NCI-H2196 (cell line): Measurements from ENCODE around the gene DLX2.
A peak's percentile ranks its signal among the peaks of the same experiment; 100 is the strongest.

Experiments used
- DNase-seq: peaks from one replicate; lab custom pipeline; 2025; ENCODE audit not compliant: unreplicated experiment; lab: John Stamatoyannopoulos, UW

Gene DLX2

DNA sequence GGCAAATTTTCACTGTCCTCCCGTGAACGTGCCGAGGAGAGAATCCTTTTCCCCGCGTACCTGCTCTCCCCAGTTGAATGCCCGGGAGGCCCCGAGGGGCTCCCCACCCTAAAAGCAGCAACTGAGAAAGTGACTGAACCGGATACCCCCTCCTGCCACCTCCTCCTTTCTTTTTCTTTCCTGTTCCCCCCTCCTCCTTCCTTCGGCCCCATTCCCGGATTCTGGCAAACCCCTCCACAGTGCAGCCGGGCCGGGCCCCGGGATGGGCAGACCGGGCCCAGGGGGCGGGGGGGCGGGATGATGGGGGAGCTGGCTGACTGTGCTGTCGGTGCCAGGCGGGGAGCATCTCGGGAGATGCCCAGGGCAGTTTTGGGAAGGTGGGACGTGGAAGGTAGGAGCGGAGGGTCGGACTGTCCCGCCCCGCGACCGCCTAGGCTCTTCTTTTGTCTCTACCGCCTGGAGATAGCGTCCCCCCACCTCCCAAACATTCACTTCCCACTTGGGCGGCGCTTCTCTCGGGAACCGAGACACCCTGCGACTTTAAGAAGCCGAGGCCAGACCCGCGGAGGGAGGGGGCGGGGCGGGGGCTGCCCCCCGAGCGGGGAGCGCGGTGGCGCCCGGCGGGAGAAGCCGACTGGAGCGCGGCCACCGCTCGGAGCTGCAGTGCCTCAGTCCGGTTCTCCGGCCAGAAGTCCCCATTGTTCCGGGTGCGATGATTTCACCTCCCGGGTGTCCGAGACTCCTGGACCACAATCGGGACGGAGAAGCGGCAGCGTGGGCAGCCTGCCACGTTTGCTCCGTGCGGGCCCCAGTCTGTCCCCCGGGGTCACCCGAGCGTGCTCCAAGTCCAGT is 8.2 kb downstream of the DLX2 start:
- peak; percentile 26 for DNase-seq

DNA sequence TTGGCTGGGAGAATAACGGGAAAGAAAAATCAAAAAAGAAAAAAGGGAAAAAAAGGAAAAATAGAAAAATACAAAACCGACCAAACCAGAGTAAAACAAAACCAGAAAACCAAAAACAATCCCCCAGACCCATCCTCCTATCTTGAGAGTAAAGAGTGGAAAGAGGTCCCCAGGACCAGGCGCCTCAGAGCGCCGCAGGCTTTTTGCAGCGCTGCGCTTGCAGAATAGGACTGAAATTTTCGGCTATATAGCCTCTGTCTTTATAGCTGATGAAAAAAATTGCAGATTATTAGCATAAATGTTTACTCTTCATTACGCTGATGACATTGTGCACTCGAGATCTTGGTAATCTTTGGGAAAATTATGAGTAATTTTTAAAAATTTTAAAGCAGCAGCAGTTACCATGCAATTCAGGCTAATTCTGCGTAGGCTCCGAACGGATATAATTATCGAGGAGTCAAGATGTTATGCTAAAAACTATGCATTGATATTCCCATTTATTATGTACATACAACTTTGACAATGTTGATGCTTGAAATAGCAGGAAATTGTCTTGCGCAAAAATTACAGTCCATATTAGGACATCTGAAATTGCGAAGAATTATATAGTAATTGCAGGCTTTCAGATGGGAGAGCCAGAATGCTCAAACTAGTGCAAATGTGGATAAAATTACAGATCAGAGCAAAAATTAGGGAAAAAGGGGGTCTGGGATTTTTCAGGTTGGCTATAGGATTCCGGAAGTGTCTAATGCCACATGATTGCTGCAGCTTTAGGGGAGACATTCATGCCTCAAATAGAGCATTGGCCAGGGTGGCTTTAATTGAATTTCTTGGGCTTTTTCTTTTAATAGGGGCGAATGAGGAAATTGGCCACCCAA is 9.0 kb downstream of the DLX2 start:
- DNase-seq, result no peak

DNA sequence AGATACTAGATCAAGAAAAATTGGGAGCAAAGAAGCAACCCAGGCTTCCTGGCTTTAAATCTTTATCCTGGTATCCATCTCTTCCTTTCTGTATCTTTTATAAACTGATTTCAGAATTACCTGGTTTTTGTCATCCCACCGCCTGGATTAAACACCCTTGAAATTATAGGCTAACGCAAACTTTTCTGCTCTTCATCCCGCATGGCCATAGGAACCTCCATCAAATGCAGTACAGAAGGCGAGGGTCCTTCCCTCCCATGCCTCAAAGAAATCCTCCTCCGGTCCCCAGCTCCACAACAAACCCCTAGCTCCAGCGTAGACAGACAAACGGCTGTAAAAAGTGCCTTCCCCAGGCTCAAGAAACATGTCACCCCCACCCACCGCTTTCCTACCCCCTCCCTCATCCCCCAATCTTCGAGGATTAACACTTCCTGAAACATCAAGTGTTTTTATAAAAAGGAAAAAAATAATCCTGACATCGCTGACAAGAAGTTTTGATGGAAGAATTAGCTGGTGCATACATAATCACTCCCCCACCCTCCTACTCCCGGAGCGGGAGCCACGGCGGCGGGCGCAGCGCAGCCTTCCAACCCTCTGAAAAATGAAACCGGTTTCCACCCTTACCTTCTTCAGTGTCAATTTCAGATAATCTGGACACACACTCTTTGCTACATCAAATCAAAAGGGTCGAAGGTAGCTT is 9.8 kb downstream of the DLX2 start:
- no peak for DNase-seq

DNA sequence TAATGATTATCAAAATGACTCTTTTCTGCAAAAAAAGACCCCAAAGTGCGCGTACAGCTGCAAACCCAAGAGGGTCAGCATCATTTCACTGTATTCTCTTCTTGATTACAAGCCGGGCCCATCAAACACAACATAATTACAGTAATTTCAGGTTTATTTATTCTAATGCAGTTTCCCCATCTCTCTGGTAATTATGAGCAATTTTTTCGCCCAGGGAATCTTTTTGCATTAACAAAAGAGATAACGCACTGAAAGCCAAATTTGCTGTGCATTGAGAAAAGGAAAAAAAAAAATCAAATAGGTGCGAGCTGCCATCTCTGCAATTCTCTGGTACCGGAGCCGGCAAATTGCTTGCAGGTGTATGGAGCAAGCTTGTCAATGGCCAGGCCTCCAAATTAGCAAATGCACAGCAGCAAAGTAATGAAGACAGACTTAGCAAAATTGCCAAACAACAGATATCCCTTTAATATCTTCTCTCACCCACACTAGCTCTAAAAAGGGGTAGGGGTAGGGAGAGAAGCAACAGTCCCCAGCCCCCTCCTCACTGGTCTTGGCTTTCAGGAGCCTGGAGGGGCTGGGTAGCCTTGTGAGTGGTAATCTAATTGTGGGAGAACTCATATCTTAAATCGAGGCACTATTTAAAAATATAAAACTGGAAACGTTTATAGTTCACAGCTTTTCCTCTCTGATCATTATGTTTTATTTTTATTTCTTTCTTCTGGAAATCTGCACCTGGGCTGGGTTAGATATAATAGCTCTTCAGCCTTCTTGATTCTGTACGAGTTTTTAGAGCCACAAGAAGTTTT is 10.7 kb downstream of the DLX2 start:
- no peak for DNase-seq

DNA sequence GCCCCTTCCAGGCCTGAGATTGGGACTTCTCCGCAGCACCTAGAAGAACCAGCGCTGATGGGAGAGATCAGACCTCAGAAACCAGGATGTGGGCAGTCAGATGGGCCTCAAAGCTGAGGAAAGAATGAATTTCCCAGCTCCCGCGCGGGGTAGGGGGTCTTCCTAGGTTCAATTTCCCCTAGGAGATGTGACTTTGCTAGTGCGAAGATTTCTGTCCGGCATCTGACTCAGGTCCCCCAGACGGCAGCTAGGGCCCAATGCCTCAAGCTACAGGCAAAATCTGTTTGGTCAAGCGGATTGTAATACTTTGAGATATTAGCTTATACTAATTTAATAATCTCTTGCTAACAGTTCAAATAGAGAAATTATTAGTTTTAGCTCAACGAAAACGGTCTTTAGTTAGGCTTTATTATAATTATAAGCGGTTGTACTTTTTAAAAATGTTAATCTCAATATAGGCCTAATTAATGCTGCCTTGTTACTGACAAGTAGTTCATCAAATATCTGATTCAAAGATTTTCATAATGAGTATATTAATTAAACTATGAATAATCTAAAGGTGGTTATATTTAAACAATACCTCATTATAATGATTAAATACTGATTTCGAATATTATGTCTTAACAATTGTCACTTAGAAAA is 11.6 kb downstream of the DLX2 start:
- DNase-seq, result no peak

DNA sequence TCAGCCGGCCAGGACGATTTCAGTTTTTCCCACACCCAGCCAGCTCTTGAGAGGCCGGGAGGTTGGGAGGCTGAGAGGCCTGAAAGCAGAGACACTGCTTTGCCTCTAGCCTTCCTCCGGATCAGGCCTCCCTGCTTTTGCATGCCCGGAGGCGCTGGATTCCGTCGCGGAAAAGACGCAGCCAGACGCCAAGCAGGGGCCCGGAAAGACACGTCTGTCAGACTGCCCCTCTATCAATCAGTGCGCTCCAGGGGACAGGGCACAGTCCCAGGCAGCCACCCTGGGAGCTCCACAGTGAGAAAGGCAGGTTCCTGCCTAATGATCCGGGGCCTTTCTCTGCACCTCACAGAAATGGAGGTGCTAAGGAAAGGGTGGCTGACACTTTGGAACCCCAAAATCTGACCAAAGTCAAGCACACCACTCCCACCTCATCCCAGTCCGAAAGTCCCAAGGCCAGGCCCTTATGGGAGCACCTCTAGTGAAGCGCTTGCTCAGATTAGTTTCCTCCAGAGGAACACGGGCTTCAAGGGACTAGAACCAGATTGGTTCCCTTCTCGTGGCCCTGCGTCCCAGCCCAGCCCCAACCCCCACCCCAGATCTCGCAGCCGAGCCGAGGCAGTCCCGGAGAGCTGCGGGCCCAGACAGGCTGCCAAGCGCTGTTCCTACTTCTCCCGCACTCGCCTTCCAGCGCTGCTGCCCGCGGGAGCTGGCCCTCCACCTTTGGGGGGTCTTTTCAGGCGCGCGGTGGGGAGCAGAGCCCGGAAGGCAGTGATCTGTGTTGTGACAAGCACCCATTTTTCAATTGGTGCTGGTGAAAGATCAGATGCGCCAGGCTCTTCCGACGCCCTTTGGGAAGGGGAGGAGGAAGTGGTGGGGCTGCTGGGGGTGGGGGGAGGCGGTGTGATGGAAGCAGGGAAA is 12.4 kb downstream of the DLX2 start:
- DNase-seq, result no peak

DNA sequence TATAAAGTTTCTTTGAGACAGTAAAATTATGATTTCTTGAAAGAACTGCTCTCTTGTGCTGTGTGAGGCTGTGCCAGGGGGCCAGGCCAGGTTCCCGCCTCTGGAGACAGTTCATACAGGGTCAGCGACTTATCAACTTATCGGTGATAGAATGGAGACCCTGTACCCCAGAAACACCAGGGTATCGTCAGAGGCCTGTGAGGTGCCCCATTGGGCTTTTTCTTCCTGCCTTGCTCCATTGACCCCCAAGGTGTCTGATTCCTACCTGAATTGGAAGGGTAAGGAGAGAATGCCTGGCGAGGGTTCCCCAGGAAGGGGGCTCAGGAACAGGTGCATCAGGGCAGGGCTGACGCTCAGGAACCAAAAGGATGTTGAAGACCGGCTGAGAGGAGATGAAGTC is 13.1 kb downstream of the DLX2 start:
- no peak for DNase-seq

DNA sequence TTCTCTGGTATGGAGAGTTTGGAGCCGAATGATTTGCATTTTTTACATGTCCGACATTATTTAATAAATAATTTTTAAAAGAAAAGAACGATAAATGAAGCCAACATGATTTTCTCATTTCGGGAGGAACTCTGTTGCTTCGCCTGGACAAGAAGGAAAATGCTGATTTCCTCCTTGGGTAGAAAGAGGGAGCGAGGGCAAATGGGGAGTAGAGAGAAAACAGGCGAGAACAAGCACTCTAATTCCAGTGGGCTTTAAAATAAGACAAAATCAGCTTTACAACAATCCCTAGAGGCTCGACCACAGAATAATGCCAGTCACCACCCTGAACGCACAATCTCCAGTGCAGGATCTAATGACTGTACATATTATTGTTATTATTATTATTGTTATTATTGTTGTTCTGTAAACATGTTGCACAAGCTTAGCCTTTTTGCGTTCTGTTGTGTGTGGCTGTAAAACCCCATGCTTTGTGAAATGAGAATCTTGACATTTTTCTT is 13.6 kb downstream of the DLX2 start:
- DNase-seq, result no peak

DNA sequence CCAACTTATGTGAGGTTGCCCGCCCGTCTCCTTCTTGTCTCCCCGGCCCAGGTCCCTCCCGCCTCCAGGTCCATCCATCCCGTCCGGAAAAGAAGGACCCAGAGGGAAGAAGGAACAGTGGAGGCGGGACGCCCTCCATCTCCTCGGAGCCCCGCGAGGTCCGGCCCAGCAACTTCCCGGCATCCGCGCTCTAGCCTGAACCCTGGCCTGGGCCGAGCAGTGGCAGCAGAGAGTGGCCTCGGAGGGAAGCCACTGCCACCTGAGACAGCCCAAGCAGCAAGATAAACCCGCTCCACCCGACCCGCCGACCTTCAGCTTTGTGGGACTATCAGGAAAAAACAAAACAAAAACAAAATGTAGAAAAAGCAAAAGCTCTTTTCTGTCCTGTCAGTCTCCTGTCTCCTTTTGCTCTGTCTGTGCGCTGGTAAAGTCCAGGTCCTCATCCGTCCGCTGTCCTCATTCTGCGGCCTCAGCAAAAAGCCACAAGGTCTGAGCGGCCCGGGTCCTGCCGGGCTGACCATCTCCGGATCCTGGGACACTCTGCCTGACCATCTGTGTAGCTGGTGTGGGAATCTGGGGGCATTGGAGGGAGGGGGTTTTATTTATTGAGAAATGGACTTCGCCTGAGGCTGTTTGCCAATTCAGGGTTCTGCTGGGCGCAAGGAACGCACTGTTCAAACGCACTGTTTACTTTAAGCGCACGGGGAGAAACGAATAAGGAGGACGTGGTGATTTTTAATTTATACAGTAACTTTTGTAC is 14.3 kb downstream of the DLX2 start:
- DNase-seq, result no peak

DNA sequence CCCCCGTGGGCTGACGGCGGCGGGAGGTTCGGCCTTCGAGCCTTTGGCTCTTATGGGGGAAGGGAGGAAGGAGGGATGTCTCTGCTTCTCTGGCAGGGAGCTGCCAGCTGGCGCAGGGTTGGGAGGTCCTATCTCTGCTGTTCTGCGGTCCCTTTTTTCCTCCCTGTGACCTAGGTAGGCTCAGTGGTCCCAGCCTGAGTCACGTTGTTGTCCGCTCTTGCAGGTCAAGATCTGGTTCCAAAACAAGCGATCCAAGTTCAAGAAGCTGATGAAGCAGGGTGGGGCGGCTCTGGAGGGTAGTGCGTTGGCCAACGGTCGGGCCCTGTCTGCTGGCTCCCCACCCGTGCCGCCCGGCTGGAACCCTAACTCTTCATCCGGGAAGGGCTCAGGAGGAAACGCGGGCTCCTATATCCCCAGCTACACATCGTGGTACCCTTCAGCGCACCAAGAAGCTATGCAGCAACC is 14.9 kb downstream of the DLX2 start:
- DNase-seq, result no peak

DNA sequence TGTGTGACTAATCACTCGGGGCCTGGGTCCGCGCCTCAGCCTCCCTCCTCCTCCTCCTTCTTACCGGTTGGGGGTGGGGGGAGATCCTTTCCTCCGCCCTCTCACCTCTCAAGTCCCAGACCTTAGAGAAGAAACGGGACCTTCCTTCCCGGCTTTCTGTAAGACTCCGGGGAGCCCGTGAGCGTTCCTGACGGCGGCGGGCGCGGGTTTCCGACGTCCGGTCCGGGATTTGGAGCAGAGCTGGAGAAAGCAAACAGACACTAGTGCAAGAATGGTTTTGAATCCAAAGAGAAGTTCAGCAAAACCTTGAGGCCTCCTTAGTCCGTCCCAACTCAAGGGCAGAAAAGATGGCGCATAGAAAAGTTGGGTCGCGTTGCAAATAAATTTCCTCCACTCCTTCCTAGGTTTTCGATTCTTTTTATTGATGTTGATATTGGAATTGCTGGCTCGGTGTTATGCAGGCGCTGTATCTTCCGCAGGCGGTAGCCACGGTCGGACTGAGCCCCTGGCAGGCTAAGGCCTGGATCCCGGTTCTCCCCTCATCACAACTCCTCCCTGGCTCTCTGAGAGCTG is 15.4 kb downstream of the DLX2 start:
- no peak for DNase-seq

DNA sequence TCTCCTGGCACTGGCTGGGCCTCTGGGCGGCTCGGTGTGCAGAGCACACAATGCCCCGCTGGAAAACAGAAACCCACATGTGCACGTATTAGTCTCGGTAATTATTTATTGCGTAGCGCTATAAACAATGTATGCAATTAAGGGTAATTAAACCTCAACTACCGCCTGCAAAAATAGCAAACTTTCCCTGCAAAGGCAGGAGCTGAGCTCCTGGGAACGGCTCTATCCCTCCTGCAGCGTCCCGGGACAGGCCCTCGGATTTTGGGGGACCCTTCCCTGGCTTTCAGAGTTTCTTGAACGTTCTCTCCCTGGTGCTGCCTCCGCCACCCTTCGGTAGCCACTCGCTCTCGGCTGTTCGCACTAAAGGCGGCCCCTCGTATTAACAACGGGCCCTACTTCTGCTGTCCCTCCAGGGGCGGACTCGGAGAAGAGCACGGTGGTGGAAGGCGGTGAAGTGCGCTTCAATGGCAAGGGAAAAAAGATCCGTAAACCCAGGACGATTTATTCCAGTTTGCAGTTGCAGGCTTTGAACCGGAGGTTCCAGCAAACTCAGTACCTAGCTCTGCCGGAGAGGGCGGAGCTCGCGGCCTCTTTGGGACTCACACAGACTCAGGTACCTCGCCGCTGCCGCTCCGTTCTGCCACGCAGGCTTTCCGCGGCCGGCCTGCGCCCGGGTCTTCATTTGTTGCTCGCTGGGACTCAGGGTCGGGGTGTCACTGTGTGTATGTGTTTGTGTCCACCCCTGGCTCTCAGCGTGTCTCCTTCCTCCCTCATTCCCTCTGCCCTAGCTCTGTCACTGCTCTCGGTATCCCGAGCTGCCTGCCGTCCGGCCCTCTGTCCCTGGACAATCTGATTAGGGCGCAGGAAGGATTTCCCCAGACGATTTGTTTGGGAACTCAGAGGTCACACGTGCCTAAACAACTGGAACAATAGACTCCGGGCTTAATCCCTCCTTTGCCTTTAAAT is 16.2 kb downstream of the DLX2 start:
- no peak for DNase-seq

DNA sequence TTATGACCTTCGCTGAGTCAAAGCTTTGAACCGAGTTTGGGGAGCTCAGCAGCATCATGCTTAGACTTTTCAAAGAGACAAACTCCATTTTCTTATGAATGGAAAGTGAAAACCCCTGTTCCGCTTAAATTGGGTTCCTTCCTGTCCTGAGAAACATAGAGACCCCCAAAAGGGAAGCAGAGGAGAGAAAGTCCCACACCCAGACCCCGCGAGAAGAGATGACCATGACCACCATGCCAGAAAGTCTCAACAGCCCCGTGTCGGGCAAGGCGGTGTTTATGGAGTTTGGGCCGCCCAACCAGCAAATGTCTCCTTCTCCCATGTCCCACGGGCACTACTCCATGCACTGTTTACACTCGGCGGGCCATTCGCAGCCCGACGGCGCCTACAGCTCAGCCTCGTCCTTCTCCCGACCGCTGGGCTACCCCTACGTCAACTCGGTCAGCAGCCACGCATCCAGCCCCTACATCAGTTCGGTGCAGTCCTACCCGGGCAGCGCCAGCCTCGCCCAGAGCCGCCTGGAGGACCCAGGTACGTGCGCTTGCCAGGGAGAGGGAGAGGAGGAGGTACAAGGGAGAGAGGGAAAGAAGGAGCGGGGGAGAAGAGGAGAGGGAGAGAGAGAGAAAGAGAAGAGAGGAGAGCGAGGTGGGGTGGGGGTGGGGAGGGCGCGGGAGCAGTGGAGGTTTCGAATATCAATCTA is 17.1 kb downstream of the DLX2 start, which contains the start of gene DLX1:
Gene DLX1, plus strand, starts transcription at position 48 of the 700 bp plus-strand sequence. Its CDS starts 171 bp downstream, at position 219.
- no peak for DNase-seq

DNA sequence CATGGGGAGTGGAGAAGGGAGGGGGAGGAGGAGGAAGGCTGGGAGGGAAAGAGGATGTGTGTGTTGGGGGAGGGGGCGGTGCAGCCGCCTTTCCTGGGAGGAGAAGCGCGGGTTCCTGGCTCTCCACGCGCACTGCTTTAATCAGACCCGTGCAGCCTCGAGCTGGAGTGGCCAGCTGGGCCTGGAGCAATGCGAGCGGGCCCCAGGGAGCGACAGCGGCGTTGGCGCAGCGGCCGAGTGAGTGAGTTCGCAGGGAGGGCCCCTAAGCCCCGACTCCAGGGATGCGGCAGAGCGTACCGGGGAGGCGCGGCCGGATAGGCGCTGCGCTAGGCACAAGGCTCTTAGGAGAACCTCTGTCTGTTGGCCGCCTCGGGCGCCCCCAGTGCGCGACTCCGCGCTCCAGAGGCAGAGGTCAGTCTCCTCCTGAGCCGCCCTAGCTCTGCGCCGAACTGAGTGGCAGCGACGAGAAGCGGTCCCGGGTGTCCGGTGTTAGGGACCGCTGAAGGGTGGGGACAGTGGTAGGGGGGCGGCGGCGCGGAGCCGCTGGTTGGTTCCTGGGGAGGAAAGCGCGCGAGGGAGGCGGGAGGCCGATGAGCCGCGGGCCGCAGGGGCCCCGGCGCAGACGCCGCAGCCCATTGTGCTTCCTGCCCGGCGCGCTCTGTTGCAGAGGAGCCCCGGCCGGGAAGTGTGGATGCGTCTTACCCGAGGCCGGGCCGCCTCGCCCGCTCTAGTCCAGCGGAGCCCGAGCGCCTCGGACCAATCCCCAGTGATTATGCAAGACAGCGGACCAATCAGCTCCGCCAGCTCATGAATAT is 17.8 kb downstream of the DLX2 start:
- peak; percentile 94 for DNase-seq

DNA sequence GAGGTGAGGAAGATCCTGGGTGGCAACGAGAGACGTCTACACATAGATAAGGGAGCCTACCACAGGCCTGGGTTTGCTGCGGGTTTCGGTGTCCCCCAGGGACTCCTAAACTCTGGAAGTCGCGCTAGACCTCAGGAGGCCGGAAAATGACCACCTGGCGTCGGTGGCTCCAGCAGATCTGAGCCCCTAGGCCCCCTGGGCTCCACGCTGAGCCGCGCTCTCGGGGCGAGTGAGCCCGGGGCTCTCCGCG is 18.4 kb downstream of the DLX2 start:
- no peak for DNase-seq
